ENCODE results near the gene MAGEB10.
"Not testable (repeated sequence)": the region's sequence is repeated elsewhere in the genome, so short reads cannot be mapped to it uniquely, and the experiment has no call there.

MAGEB10 gene, protein sequence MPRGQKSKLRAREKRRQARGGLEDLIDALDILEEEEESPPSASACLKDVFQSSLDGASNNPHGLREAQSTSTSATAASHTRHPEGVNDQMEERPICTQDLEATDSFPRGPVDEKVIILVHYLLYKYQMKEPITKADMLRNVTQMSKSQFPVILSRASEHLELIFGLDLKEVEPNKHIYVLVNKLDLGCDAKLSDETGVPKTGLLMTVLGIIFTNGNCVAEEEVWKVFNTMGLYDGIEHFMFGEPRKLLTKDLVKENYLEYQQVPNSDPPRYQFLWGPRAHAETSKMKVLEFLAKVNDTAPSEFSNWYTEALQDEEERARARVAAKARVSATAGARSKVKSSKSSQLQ

DNA sequence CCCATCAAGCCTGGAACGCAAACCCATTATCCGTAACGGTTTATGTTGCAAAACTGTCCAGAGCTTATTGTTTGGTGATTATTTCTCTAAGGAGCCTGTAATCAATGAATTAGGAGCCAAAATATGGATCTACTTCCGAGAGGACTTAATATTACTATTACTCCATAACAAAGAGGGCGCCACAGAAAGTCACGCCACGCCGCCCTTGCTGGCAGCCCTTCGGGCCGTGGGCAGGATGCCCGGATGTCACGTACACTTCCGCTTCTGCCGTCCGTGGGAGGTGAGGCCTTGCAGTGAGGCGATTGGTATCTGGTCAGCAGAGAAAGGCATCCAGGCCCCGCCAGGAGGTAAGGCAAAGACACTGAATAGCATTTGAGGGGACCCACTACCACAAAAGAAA is at the start of gene MAGEB10:
MAGEB10 (plus strand) TSS at position 301 of the 400 bp plus-strand sequence. CDS start 13,317 bp downstream, outside the sequence.
- Histone ChIP-seq H3K4me1 (ENCODE audit: control insufficient read depth, insufficient read depth, low read length) (no peaks in the 10 kb centered on the region), H3K4me3 (ENCODE audit: low read depth, low read length) (no peak within 1 kb of the TSS), H3K9ac (ENCODE audit: low read depth, low read length) (no peak within 1 kb of the TSS), H3K9me3 (ENCODE audit: control insufficient read depth, insufficient read depth, low read length) (peaks cover 13% of the 10 kb centered on the region; the same call in 1 of the 2 replicates), H3K36me3 (ENCODE audit: control insufficient read depth, insufficient read depth, low read length) (no peaks in the 10 kb centered on the region), H3K27ac (ENCODE audit: low read depth, low read length) (no peak within 1 kb of the TSS), H3K27me3 (ENCODE audit: control insufficient read depth, insufficient read depth, low read length) (no peaks in the 10 kb centered on the region; the same call in 1 of the 2 replicates)

- Histone ChIP-seq H3K9ac (ENCODE audit: low read depth, low read length) (no peak overlapping the region), H3K4me1 (ENCODE audit: control insufficient read depth, insufficient read depth, low read length) (no peaks in the 10 kb centered on the region), H3K36me3 (ENCODE audit: control insufficient read depth, insufficient read depth, low read length) (no peaks in the 10 kb centered on the region), H3K9me3 (ENCODE audit: control insufficient read depth, insufficient read depth, low read length) (peaks cover 3% of the 10 kb centered on the region), H3K4me3 (ENCODE audit: low read depth, low read length) (no peak overlapping the region), H3K27me3 (ENCODE audit: control insufficient read depth, insufficient read depth, low read length) (no peaks in the 10 kb centered on the region), H3K27ac (ENCODE audit: low read depth, low read length) (no peak overlapping the region)
Observed at GRCh38 chrX:27765718-27766117, 42.1 kb upstream of the MAGEB10 start.

DNA sequence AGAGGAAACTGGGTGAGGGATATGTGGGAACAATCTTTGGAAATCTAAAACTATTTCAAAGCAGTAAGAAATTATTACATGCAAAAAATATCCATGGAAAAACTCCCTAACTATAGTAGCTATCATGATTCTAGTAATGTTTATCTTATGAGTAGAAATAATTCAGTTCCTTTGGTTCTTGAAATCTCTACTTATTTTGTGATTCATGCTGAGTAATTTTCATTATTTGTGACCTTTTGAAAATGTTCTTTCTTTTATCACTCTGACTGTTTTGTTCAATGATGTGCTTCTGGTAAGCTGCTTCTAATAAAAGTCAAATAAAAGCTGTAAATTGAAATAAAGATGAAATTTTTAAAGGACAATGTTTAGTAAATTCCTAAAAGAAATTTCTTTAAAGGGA is 40.4 kb upstream of the MAGEB10 start:
- Histone ChIP-seq H3K9me3 (ENCODE audit: control insufficient read depth, insufficient read depth, low read length) (peaks cover 3% of the 10 kb centered on the region), H3K4me3 (ENCODE audit: low read depth, low read length) (no peak overlapping the region), H3K27me3 (ENCODE audit: control insufficient read depth, insufficient read depth, low read length) (no peaks in the 10 kb centered on the region), H3K9ac (ENCODE audit: low read depth, low read length) (no peak overlapping the region), H3K27ac (ENCODE audit: low read depth, low read length) (no peak overlapping the region), H3K4me1 (ENCODE audit: control insufficient read depth, insufficient read depth, low read length) (no peaks in the 10 kb centered on the region), H3K36me3 (ENCODE audit: control insufficient read depth, insufficient read depth, low read length) (no peaks in the 10 kb centered on the region)

DNA sequence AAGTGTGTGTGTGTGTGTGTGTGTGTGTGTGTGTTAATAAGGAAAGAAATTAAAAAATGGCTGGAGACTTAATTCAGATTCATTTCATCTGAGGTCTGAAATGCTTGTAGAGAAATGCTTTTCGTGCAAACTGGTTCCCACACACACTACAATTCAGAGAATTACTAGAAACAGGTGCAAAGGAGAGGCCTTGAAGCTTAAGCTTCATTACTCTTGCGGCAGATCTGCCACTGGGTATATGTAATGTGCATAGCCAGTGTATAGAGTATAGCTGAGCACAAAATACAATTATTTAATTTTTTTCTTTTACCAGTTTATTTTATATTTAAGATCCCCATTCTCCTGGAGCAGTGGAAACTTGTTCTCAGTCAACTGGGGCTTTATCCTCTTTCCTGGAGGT is 31.8 kb upstream of the MAGEB10 start:
- no peaks in the 10 kb centered on the region; the same call in 1 of the 2 replicates for H3K9me3 ChIP-seq (ENCODE audit: control insufficient read depth, insufficient read depth, low read length)
- no peak overlapping the region for H3K4me3 ChIP-seq (ENCODE audit: low read depth, low read length)
- H3K27me3 ChIP-seq (ENCODE audit: control insufficient read depth, insufficient read depth, low read length), result no peaks in the 10 kb centered on the region
- H3K4me1 ChIP-seq (ENCODE audit: control insufficient read depth, insufficient read depth, low read length), result no peaks in the 10 kb centered on the region
- no peaks in the 10 kb centered on the region for H3K36me3 ChIP-seq (ENCODE audit: control insufficient read depth, insufficient read depth, low read length)
- no peak overlapping the region for H3K9ac ChIP-seq (ENCODE audit: low read depth, low read length)
- H3K27ac ChIP-seq (ENCODE audit: low read depth, low read length), result no peak overlapping the region

GRCh38 chrX:27796640-27797257 is 11.0 kb upstream of the MAGEB10 start:
- Histone ChIP-seq H3K36me3 (ENCODE audit: control insufficient read depth, insufficient read depth, low read length) (no peaks in the 10 kb centered on the region), H3K9me3 (ENCODE audit: control insufficient read depth, insufficient read depth, low read length) (peaks cover 5% of the 10 kb centered on the region; the same call in 1 of the 2 replicates), H3K27me3 (ENCODE audit: control insufficient read depth, insufficient read depth, low read length) (no peaks in the 10 kb centered on the region), H3K9ac (ENCODE audit: low read depth, low read length) (no peak overlapping the region), H3K4me1 (ENCODE audit: control insufficient read depth, insufficient read depth, low read length) (no peaks in the 10 kb centered on the region), H3K27ac (ENCODE audit: low read depth, low read length) (no peak overlapping the region), H3K4me3 (ENCODE audit: low read depth, low read length) (no peak overlapping the region)

DNA sequence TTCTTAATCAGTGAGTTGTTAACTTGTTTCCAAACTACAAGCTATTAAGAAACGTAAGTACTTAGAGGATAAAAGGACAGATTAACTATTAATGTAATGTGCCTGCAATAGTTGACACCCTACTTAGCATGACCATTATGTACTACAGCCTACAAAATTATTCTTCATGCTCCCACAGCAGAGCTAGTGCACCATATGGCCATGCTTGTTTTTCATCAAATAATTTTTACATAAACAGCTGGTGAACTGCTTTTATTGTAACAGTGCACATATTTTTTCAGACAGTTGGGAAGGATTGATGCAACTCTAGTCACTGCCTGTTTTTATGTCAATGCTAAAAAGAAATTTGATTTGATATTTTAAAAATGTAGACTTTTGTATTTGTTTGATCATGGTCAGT is 10.2 kb upstream of the MAGEB10 start:
- H3K27me3 ChIP-seq (ENCODE audit: control insufficient read depth, insufficient read depth, low read length), result no peaks in the 10 kb centered on the region
- H3K4me3 ChIP-seq (ENCODE audit: low read depth, low read length), result no peak overlapping the region
- H3K4me1 ChIP-seq (ENCODE audit: control insufficient read depth, insufficient read depth, low read length), result no peaks in the 10 kb centered on the region
- H3K9ac ChIP-seq (ENCODE audit: low read depth, low read length), result no peak overlapping the region
- no peak overlapping the region for H3K27ac ChIP-seq (ENCODE audit: low read depth, low read length)
- peaks cover 5% of the 10 kb centered on the region; the same call in 1 of the 2 replicates for H3K9me3 ChIP-seq (ENCODE audit: control insufficient read depth, insufficient read depth, low read length)
- H3K36me3 ChIP-seq (ENCODE audit: control insufficient read depth, insufficient read depth, low read length), result no peaks in the 10 kb centered on the region

- Histone ChIP-seq H3K9me3 (ENCODE audit: control insufficient read depth, insufficient read depth, low read length) (peaks cover 16% of the 10 kb centered on the region; the same call in 1 of the 2 replicates), H3K36me3 (ENCODE audit: control insufficient read depth, insufficient read depth, low read length) (no peaks in the 10 kb centered on the region), H3K4me3 (ENCODE audit: low read depth, low read length) (no peak overlapping the region), H3K4me1 (ENCODE audit: control insufficient read depth, insufficient read depth, low read length) (no peaks in the 10 kb centered on the region), H3K27me3 (ENCODE audit: control insufficient read depth, insufficient read depth, low read length) (no peaks in the 10 kb centered on the region), H3K9ac (ENCODE audit: low read depth, low read length) (no peak overlapping the region), H3K27ac (ENCODE audit: low read depth, low read length) (no peak overlapping the region)
Observed at GRCh38 chrX:27808226-27808625, 436 bp downstream of the MAGEB10 start.

GRCh38 chrX:27808991-27809859 is 1.4 kb downstream of the MAGEB10 start:
- not testable (repeated sequence) for H3K4me3 ChIP-seq (ENCODE audit: low read depth, low read length); H3K27me3 ChIP-seq (ENCODE audit: control insufficient read depth, insufficient read depth, low read length); H3K27ac ChIP-seq (ENCODE audit: low read depth, low read length); H3K36me3 ChIP-seq (ENCODE audit: control insufficient read depth, insufficient read depth, low read length); H3K9ac ChIP-seq (ENCODE audit: low read depth, low read length); H3K4me1 ChIP-seq (ENCODE audit: control insufficient read depth, insufficient read depth, low read length)
- peaks cover 14% of the 10 kb centered on the region; the same call in 1 of the 2 replicates for H3K9me3 ChIP-seq (ENCODE audit: control insufficient read depth, insufficient read depth, low read length)

- Histone ChIP-seq H3K27me3 (ENCODE audit: control insufficient read depth, insufficient read depth, low read length) (0 out of 2 replicates have a peak, but pooled peaks cover 2% of the 10 kb centered on the region), H3K27ac (ENCODE audit: low read depth, low read length) (no peak overlapping the region), H3K36me3 (ENCODE audit: control insufficient read depth, insufficient read depth, low read length) (no peaks in the 10 kb centered on the region), H3K9ac (ENCODE audit: low read depth, low read length) (no peak overlapping the region), H3K4me3 (ENCODE audit: low read depth, low read length) (no peak overlapping the region), H3K9me3 (ENCODE audit: control insufficient read depth, insufficient read depth, low read length) (peaks cover 21% of the 10 kb centered on the region; the same call in 1 of the 2 replicates), H3K4me1 (ENCODE audit: control insufficient read depth, insufficient read depth, low read length) (no peaks in the 10 kb centered on the region)
Observed at GRCh38 chrX:27815209-27815608, 7.4 kb downstream of the MAGEB10 start.

DNA sequence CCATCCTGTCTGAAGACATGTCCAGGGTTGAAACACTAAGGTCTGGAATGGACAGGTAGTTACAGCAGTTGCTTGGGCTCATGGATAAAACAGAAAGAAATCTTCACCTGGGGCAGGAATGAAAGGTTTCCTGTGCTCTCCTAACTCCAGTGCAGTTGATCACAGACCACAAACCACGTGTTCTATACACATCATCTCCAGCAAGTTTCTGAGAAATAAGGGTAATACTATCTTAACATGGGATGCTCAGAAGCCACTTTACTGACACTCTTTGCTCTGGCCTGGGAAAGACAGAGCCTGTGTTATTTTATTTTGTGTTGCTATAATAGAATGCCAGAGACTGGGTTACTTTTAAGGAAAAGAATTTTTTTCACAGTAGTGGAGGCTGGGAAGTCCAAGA is 16.0 kb downstream of the MAGEB10 start:
- Histone ChIP-seq H3K36me3 (ENCODE audit: control insufficient read depth, insufficient read depth, low read length) (no peaks in the 10 kb centered on the region), H3K27ac (ENCODE audit: low read depth, low read length) (no peak overlapping the region), H3K4me3 (ENCODE audit: low read depth, low read length) (no peak overlapping the region), H3K4me1 (ENCODE audit: control insufficient read depth, insufficient read depth, low read length) (no peaks in the 10 kb centered on the region), H3K9me3 (ENCODE audit: control insufficient read depth, insufficient read depth, low read length) (peaks cover 3% of the 10 kb centered on the region; the same call in 1 of the 2 replicates), H3K9ac (ENCODE audit: low read depth, low read length) (no peak overlapping the region), H3K27me3 (ENCODE audit: control insufficient read depth, insufficient read depth, low read length) (0 out of 2 replicates have a peak, but pooled peaks cover 4% of the 10 kb centered on the region)
